Tibial nerve (tissue), 4 donors: Measurements from ENCODE around the gene SLC38A5. TPM values are rescaled to one million over a fixed set of nuclear protein-coding genes. Genes with fewer than 3 reads are reported as not detected.

Experiments used
- DNase-seq, 2 donors: peaks; one replicate each; pipeline ENCODE4 v3.0.0-alpha.2; 2019; ENCODE audit warnings: low spot score in 2 of 2
- H3K27ac ChIP-seq, 4 donors: fragments of 200-600 bp; sonication (generic) in 3 of 4; one replicate each; pipeline ENCODE4 v1.5.1; 2017 to 2019; ENCODE audit warnings: mild to moderate bottlenecking in 1 of 4
- H3K27me3 ChIP-seq, 2 donors: fragments of 200-600 bp; sonication (generic) in 1 of 2; one replicate each; pipeline versions ENCODE4 v1.5.1 to v1.6.0; 2017 to 2019
- H3K36me3 ChIP-seq, 3 donors: fragments of 200-600 bp; sonication (generic); one replicate each; pipeline ENCODE4 v1.5.1; 2018 to 2019
- H3K4me1 ChIP-seq, 4 donors: fragments of 200-600 bp; sonication (generic) in 3 of 4; one replicate each; pipeline ENCODE4 v1.5.1; 2017 to 2019
- H3K4me3 ChIP-seq, 4 donors: fragments of 200-600 bp; sonication (generic) in 3 of 4; one replicate each; pipeline ENCODE4 v1.5.1; 2017 to 2019; ENCODE audit warnings: mild to moderate bottlenecking in 1 of 4, moderate library complexity in 1 of 4
- H3K9me3 ChIP-seq, 4 donors: fragments of 200-600 bp; sonication (generic) in 3 of 4; one replicate each; pipeline ENCODE4 v1.5.1; 2017 to 2019
- EP300 ChIP-seq, 2 donors: sonication (generic); formaldehyde crosslinking; IDR thresholded peaks; one replicate each; pipeline ENCODE4 v1.6.1; 2017; ENCODE audit warnings: antibody characterized with exemption in 2 of 2, mild to moderate bottlenecking in 1 of 2
- POLR2A ChIP-seq, 2 donors: fragments of 450-650 bp; IDR thresholded peaks; one replicate each; pipeline ENCODE4 v1.6.1; 2017; ENCODE audit warnings: antibody characterized with exemption in 2 of 2, mild to moderate bottlenecking in 2 of 2, moderate library complexity in 2 of 2
- WGBS, 2 donors: methylation state at CpG; one replicate each; pipeline ENCODE4 v1.1.5; 2018; 5-methylcytosine and 5-hydroxymethylcytosine counted together
- total RNA-seq, 4 donors: library from RNA; depleted of rRNA; stranded (reverse); fragments of >200 nt; gene quantifications; one replicate each; pipeline ENCODE4 v1.1.0, GENCODE V29; 2016
- TF ChIP-seq, protein P1 (sequence below), 5 experiments: fragments of 200-600 bp in 3 of 5; fragments of 450-650 bp in 2 of 5; sonication (generic) in 3 of 5; IDR thresholded peaks; one replicate each; pipeline ENCODE4 v1.5.1; 2016 to 2019; ENCODE audit warnings: antibody characterized with exemption in 5 of 5, mild to moderate bottlenecking in 3 of 5, moderate library complexity in 2 of 5

Gene SLC38A5
- total RNA-seq, 4 donors from 2014 or later, result 2.4 to 21.9 (median 4.5) TPM

DNA sequence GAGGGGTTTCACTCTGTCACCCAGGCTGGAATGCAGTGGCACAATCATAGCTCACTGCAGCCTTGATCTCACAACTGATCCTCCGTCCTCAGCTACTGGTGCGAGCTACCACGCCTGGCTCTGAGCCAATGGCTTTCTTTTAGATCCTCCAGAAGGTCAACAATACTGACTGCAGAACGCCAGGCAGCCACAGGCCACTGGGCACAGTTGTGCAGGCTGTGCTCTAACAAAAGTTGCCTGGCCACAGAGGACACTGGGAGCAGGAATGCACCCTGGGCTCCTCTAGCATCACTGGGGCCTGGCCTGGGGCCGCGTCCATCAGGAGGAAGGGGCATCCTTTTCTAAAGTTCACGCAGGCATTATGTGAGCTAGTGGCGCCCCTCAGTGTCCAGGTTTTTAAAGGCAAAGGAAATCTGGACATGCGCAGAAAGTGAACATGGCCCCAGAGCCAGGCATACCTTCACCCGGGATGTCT, 23.9 kb upstream of the SLC38A5 start:
- H3K27ac ChIP-seq, result no peak overlapping the region
- no peaks in the 10 kb centered on the region for H3K36me3 ChIP-seq
- WGBS, 2 donors, result 20 to 35% methylated on average over 4 to 10 of the region's 10 CpGs
- no peak for TF ChIP-seq EP300 (IDR thresholded peaks at IDR 0.05)
- no peak for TF ChIP-seq POLR2A (IDR thresholded peaks at IDR 0.05)
- TF ChIP-seq, protein P1, sequence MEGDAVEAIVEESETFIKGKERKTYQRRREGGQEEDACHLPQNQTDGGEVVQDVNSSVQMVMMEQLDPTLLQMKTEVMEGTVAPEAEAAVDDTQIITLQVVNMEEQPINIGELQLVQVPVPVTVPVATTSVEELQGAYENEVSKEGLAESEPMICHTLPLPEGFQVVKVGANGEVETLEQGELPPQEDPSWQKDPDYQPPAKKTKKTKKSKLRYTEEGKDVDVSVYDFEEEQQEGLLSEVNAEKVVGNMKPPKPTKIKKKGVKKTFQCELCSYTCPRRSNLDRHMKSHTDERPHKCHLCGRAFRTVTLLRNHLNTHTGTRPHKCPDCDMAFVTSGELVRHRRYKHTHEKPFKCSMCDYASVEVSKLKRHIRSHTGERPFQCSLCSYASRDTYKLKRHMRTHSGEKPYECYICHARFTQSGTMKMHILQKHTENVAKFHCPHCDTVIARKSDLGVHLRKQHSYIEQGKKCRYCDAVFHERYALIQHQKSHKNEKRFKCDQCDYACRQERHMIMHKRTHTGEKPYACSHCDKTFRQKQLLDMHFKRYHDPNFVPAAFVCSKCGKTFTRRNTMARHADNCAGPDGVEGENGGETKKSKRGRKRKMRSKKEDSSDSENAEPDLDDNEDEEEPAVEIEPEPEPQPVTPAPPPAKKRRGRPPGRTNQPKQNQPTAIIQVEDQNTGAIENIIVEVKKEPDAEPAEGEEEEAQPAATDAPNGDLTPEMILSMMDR (IDR thresholded peaks at IDR 0.05), result no peak
- no peak for DNase-seq
- no peaks in the 10 kb centered on the region for H3K27me3 ChIP-seq
- no peaks in the 10 kb centered on the region for H3K4me1 ChIP-seq
- no peak overlapping the region for H3K4me3 ChIP-seq
- no peaks in the 10 kb centered on the region for H3K9me3 ChIP-seq

DNA sequence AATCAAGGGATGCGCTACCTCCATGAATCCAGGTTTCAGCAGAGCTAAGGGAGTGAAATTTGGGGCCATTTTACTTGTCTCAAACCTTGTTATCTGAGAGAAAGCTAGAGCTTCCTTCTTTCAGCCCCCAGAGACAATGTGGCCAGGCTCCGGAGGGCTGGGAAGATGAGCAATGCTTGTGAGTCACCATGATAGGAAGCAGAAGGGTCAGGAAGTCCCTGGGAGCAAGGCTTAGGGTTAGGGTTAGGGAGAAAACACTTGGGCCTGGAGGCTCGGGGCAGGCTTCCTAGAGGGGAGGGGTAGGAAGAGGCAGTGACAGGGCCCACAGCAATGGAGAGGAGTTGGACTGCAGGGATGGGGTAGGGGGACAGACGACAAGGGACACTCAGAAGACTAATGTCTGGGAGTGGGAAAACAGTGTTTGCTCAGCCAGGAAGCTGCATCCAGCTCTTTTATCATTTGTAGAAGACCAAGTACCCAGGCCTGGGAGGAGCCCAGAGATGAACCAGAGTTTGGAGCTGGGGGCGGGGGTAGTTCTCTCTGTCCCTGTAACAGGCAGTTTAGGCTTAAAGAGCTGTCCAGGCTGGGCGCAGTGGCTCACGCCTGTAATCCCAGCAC, 22.3 kb upstream of the SLC38A5 start:
- no peaks in the 10 kb centered on the region for H3K4me1 ChIP-seq
- DNase-seq, result no peak
- 48 to 73% methylated on average over 4 to 7 of the region's 7 CpGs for WGBS, 2 donors
- H3K27me3 ChIP-seq, result no peaks in the 10 kb centered on the region
- TF ChIP-seq, protein P1 (IDR thresholded peaks at IDR 0.05), result no peak
- no peak for TF ChIP-seq POLR2A (IDR thresholded peaks at IDR 0.05)
- H3K36me3 ChIP-seq, result no peaks in the 10 kb centered on the region
- H3K4me3 ChIP-seq, result no peak overlapping the region
- H3K27ac ChIP-seq, result no peak overlapping the region
- H3K9me3 ChIP-seq, result no peaks in the 10 kb centered on the region

DNA sequence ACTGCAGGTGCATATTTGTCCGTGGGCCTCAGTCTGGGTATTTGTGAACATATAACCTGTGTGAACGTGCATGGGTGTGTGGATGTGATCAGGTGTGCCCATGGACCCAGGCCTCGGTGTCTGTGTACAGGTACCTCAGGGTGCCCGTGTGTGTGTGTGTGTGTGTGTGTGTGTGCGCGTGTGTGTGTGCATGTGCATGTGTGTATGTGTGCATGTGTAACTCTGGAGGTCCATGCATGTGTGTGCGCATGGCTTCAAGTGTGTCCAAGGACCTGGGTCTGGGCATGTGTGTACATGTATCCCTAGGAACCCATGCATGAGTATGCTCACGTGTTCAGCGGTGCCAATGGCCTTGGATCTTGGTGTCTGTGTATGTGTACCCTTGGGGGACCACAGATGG, 21.7 kb upstream of the SLC38A5 start:
- Histone ChIP-seq H3K9me3 (no peaks in the 10 kb centered on the region), H3K4me3 (no peak overlapping the region), H3K27me3 (no peaks in the 10 kb centered on the region), H3K4me1 (no peaks in the 10 kb centered on the region), H3K27ac (no peak overlapping the region), H3K36me3 (peaks cover 0 to 4% (median 0%) of the 10 kb centered on the region in 3 donors)
- WGBS, 2 donors, result 80 to 93% methylated on average over 9 of the region's 9 CpGs
- TF ChIP-seq, protein P1 (IDR thresholded peaks at IDR 0.05), result no peak
- TF ChIP-seq EP300 (IDR thresholded peaks at IDR 0.05), result no peak
- no peak for TF ChIP-seq POLR2A (IDR thresholded peaks at IDR 0.05)
- DNase-seq, result no peak

DNA sequence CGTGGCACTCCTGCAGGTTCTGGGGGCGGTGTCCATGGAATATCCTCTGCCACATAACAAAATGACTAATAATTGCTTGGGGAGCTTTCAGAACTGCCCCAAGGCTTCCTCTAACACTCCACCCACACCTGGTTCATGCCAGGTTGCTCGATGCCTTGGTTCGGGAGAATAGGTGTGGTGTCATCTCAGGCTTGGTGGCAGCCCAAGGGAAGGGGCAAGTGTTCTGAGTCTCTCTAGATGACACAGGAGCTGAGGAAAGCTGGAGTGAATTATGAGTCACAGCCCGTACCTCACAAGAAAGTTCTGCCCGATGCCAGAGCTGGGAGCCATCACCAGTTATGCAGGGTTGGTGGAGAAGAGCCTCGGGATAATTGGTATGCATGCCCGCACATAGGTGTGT, 20.6 kb upstream of the SLC38A5 start:
- DNase-seq, result no peak
- WGBS, 2 donors, result 71 to 77% methylated on average over 6 to 8 of the region's 8 CpGs
- Histone ChIP-seq H3K36me3 (peaks cover 0 to 8% (median 0%) of the 10 kb centered on the region in 3 donors), H3K27ac (no peak overlapping the region), H3K9me3 (no peaks in the 10 kb centered on the region), H3K4me1 (no peaks in the 10 kb centered on the region), H3K4me3 (no peak overlapping the region), H3K27me3 (no peaks in the 10 kb centered on the region)
- no peak for TF ChIP-seq POLR2A (IDR thresholded peaks at IDR 0.05)

DNA sequence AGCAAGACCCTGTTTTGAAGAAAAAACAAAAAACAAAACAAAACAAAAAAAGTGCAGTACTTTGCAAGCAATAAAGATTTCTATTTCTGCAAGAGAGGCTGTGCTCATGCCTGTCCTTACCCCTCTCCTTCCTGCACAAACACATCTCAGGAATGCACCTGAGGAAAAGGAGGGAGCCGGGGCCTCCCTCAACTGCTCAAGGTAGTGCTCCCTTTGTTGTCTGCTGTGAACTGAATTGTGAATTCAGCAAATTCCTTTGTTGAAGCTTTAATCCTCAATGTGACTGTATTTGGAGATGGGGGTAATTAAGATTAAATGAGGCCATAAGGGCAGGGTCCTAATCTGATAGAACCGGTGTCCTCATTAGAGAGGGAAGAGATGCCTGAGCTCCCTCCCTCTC, 19.8 kb upstream of the SLC38A5 start:
- peaks cover 0 to 11% (median 0%) of the 10 kb centered on the region in 3 donors for H3K36me3 ChIP-seq
- no peaks in the 10 kb centered on the region for H3K27me3 ChIP-seq
- no peak overlapping the region for H3K4me3 ChIP-seq
- WGBS, 2 donors, result 75 to 88% methylated on average over 2 of the region's 2 CpGs
- H3K27ac ChIP-seq, result no peak overlapping the region
- TF ChIP-seq, protein P1 (IDR thresholded peaks at IDR 0.05), result no peak
- TF ChIP-seq EP300 (IDR thresholded peaks at IDR 0.05) (no peak), POLR2A (IDR thresholded peaks at IDR 0.05) (no peak)
- no peak for DNase-seq
- H3K9me3 ChIP-seq, result no peaks in the 10 kb centered on the region
- H3K4me1 ChIP-seq, result no peaks in the 10 kb centered on the region
